Upper lobe of left lung (tissue), 4 donors: Measurements from ENCODE around the gene HOXA4.

Experiments
- CTCF ChIP-seq, 6 experiments: fragments of 450-650 bp in 4 of 6; fragments of 200-600 bp in 2 of 6; sonication (generic) in 2 of 6; IDR thresholded peaks; one replicate each; pipeline ENCODE4 v1.5.1; 2016 to 2019; ENCODE audit warnings: antibody characterized with exemption in 6 of 6
- POLR2A ChIP-seq, 4 donors: fragments of 450-650 bp; IDR thresholded peaks; one replicate each; pipeline ENCODE4 v1.5.1; 2016 to 2017; ENCODE audit warnings: antibody characterized with exemption in 4 of 4, mild to moderate bottlenecking in 2 of 4
- POLR2AphosphoS5 ChIP-seq, 2 donors: sonication (generic); formaldehyde crosslinking; IDR thresholded peaks; one replicate each; pipeline ENCODE4 v1.5.1; 2017; ENCODE audit warnings: antibody characterized with exemption in 2 of 2

GRCh38 chr7:27095897-27096767, 34.4 kb downstream of the HOXA4 start, which contains the start of gene HOXA1:
- TF ChIP-seq CTCF (IDR thresholded peaks at IDR 0.05) (no peak), POLR2A (IDR thresholded peaks at IDR 0.05) (peak in 3 of 4 donors; percentile 46 to 73 (median 58)), POLR2AphosphoS5 (IDR thresholded peaks at IDR 0.05) (peak in 1 of 2 donors; percentile 80)
